GM21737 (cell line): ENCODE data around the gene STK40.

Experiments used
- ATAC-seq: cut with Tn5 transposase; IDR thresholded peaks from one replicate; pipeline ENCODE4 v1.9.1; 2021; ENCODE audit warnings: mild to moderate bottlenecking, moderate library complexity; ENCODE audit not compliant: unreplicated experiment

Gene STK40, protein sequence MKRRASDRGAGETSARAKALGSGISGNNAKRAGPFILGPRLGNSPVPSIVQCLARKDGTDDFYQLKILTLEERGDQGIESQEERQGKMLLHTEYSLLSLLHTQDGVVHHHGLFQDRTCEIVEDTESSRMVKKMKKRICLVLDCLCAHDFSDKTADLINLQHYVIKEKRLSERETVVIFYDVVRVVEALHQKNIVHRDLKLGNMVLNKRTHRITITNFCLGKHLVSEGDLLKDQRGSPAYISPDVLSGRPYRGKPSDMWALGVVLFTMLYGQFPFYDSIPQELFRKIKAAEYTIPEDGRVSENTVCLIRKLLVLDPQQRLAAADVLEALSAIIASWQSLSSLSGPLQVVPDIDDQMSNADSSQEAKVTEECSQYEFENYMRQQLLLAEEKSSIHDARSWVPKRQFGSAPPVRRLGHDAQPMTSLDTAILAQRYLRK

GRCh38 chr1:36385410-36386264 is at the start of gene STK40:
Gene STK40, minus strand, starts transcription at chr1:36385924. Its CDS starts 24,592 bp downstream, at chr1:36361332.
- peak; percentile 80 for ATAC-seq

DNA sequence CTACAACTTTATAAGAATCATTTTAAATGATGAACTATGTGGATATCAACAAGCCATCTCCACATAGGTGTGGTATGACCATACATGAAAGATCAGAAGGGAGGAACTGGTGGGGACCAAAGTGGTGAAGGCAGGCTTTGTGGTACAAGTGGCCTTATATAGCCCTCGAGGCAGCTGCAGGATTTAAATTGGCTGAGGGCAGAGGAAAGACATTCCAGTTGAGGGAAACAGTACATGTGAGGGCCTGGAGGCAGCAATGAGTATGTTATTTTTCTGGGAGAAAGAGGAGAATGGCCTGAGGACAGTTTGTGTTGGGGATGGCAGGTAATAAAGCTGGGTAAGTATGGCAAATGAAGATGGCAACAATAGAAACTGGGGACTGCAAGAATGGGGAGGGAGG is 47.4 kb upstream of the STK40 start:
- no peak for ATAC-seq

DNA sequence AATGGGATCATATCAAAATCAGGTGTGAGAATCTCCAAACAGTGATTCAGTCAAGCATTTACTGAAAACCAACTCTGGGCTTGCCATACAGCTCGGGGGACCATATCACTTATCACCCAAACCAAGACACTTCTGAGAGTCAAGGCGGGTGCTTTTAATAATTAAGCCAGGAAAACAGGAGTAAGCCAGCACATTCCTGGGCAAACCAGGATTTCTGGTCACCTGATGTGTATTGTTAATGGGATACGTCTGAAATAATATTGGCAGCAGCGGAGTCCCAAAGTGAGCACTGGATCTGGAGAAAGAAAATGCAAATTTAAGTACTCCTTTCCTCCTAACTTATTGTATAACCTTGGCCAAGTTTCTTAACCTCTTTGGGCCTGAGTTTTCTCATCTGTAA is 46.9 kb upstream of the STK40 start:
- no peak for ATAC-seq

DNA sequence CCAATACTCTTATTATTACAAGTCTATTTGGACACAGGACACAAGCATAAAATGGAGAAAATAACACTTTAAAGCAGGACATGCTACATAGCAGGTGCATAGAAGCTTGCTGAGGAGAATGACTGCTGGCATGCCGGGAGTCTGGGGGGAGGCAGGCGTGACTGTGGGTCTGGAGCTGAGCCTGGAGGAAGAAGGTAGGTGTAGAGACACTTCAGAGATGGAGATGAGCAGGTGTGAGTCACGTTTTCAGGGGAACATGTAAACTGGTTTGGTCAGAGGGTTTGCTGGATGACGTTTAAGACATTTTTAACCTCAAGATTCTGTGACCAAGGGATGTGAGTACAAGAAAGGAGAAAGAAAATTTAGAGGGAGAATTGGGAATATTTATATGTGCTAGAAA is 40.1 kb upstream of the STK40 start:
- ATAC-seq: no peak

- no peak for ATAC-seq
Observed at GRCh38 chr1:36421649-36422048, 35.9 kb upstream of the STK40 start.

DNA sequence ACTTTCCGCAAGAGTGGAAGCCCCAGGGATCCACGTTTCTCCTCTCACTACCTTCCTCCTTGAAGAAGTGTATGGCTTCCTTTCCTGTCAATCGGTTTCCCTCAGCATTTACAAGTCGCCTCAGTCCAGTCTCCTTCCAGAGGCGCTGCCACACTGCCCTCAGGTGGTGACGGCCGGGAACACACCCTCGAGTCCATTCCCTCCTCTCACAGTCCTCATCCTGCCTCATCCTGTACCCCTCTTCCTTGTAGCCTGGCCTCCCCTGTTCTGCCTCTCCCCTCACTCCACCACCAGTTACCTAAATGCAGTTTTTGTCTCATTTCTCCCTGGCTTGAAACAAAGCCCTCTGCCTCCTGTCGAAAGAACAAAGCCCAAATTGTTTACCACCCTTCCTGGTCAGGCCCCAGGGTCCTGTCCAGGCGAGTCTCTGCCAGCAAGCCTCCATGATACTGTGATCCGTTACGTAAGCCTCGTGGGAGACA is 35.2 kb upstream of the STK40 start:
- no peak for ATAC-seq

- no peak for ATAC-seq
Observed at GRCh38 chr1:36420409-36420808, 34.7 kb upstream of the STK40 start.

DNA sequence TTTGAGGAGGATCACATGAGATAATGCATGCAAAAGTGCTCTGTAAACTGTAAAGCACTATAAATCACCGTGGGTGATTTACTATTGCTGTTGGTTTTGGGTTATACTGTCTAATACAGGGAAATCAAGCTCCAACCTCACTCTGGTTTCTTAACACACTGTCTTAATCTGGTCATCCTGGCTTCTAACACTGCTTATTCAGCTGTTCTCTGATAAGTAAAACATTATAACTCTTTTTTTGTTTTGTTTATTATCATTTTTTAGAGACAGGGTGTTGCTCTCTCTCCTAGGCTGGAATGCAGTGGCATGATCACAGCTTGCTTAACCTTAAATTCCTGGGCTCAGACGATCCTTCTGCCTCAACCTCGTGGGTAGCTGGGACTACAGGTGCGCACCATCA is 33.8 kb upstream of the STK40 start:
- no peak for ATAC-seq

GRCh38 chr1:36419140-36419539 is 33.4 kb upstream of the STK40 start:
- ATAC-seq: no peak

DNA sequence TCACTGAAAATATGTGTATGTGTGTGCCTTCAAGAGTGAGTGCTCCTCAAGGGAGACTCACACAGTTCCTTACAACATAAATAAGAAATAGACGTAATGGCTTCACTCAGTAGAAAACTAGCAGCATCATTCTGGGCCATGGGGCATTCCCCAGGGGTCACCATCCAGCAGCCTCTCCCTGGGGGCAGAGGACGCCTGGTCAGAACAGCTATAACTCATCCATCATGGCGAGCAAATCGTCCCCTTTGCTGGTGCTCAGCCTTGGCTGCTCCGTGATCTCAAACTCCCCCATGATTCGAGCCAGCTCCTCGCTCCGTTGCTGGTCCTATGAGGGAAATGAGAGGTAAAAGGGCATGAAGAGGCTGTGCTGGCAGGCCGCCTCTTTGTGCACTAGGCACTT is 32.2 kb upstream of the STK40 start:
- no peak for ATAC-seq

- no peak for ATAC-seq
Observed at GRCh38 chr1:36415661-36416326, 30.1 kb upstream of the STK40 start.

- ATAC-seq: no peak
Observed at GRCh38 chr1:36414384-36414783, 28.7 kb upstream of the STK40 start.

GRCh38 chr1:36411674-36412648 is 26.2 kb upstream of the STK40 start:
- no peak for ATAC-seq

DNA sequence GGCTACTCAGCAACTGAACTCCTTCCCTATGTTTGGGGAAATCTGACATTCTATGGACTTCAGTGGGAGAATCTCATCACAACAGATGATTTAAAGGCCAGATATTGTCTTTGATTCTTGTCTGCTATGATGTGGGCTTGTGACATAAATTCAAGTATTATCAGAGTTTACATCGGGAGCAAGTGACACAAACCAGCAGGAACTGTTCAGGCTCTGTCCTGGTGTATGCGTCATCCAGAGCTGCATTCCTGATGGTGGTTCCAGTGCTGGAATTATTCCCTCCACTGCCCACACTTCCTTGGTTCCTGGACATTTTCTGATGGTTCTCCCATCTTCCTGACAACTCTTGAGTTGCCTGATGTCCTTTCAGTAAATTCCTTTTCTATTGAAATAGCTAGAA is 22.8 kb upstream of the STK40 start:
- ATAC-seq: no peak

- ATAC-seq: no peak
Observed at GRCh38 chr1:36406440-36406839, 20.7 kb upstream of the STK40 start.

DNA sequence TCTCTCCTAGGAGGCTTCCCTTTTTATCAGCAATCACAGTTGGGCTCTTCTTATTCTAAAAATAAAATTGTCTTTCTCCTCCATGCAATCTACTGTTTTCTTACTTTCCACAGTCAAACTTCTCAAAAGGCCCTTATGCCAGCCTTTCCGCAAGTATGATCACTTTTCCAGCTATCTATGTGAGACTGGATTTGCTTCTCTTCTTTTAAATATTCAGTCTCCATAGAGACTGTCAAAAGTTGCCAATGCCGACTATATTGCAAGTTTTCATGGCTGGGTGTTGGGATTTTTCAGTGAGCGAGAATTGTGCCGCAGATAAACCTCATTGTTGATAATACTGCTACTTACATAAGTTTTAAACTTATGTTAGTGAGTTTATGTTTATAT is 16.8 kb upstream of the STK40 start:
- no peak for ATAC-seq

DNA sequence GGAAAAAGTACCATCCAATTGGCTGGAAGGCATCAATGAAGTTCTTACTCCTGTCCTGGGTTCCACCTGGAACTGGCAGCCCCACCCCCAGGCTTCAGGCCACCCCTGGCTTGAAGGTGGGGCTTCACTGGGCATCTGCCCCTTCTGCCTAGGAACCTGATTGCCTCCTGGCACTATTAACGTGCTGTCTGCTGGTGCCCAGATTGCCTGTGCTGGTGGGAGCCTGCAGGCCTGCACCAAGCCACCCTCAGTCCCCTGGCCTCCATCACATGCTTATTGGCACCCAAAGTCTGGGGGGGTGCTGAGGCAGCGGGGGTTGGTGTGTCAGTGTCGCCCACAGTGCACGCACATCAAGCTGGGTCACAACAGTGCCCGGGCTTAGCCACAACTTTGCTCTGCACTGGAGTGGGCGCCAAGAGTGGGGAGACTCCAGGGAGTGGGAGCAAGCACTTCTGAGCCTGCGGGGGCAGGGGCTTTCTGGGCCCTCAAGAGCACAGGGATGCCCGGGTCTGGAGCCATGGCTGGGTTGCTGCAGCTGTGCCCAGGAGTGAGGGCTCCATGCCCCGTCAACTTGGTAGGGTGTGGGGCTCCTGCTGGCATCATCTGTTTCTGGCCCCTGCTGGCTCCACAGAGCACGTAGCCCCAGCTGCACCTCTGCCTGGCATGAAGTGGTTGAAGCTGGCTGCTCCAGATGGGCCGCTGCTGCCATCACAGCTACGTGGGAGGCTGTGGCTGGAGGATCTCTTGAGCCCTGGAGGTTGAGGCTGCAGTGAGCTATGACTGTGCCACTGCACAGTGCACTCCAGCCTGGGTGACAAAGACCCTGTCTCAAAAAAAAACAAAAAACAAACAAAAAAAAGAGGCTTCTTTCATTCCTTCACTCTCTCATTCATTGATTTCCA is 16.1 kb upstream of the STK40 start:
- no peak for ATAC-seq

DNA sequence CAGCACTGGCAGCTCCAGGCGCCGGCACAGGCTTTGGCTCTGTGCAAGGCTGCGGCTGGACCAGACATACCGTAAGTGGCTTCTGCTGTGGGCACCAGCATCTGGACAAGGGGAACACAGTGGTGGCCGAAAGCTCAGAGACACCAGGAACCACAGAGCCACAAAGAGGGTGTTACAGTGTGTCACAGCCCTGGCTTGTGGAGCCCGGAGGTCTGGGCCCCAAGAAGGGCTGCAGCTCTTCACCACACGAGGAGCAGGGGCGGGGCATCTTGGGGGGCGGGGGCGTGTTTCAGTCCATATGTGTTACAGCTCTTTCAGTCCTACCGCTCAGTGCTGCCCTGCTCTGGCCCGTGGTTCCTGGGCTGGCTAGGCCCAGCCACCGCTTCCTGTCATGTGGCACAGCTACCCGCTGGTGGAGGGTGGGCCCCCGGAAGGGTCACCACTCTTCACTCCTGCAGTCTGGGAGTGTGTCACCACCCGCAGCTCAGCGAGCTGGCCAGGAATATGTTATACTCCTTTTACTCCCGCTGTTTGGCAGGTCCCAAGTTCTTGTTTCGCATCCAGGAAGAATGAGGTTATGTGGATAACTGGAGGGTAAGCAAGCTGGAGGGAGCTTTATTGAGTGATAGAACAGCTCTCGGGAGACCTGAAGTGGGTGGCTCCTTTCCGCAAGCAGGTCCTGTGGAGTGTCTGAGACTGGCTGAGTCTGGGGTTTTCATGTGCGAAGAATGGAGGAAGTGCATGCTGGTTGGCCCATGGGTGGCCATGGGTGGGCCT is 15.3 kb upstream of the STK40 start:
- ATAC-seq: peak; percentile 46

DNA sequence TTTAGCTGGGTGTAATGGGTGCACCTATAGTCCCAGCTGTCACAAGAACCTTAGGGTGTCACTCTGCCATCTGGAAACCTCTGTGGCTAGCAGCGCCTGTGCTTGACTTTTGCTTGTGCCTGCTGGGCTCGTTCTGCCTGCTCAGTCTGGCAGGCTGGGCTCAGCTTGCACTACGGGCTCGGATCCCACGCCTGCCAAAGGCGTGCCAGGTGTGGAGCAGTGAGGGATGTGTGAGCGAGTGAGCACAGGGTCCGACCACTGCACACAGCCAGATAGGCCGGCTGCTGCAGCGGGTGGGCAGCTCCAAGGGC is 14.7 kb upstream of the STK40 start:
- ATAC-seq: peak; percentile 4
